K562 (cell line): ENCODE data around the gene GALNT12. TPM values are rescaled to one million over a fixed set of nuclear protein-coding genes. Genes with fewer than 3 reads are reported as not detected.
A peak's percentile ranks its signal among the peaks of the same experiment; 100 is the strongest.

Experiments
- ADNP ChIP-seq: fragments of 200-800 bp; sonication (Bioruptor generic); IDR thresholded peaks from 2 replicates; pipeline ENCODE4 v1.6.1; 2016; ENCODE audit warnings: missing genetic modification characterization, missing compliant biosample characterization
- CCAR2 ChIP-seq: fragments of 200-400 bp; formaldehyde crosslinking; IDR thresholded peaks from 2 replicates; pipeline ENCODE4 v1.6.1; 2017; ENCODE audit warnings: mild to moderate bottlenecking, low read depth, low read length
- HES1 ChIP-seq: fragments of 450-650 bp; IDR thresholded peaks from 2 replicates; pipeline ENCODE4 v1.6.1; 2016; ENCODE audit warnings: low read depth, mild to moderate bottlenecking, moderate library complexity
- HNRNPH1 ChIP-seq: fragments of 200-400 bp; formaldehyde crosslinking; optimal IDR thresholded peaks from 2 replicates; pipeline ENCODE3; 2017; ENCODE audit warnings: low read depth, mild to moderate bottlenecking, low read length, moderate library complexity
- NFE2 ChIP-seq: IDR thresholded peaks from 2 replicates; pipeline ENCODE4 v1.6.1; 2014; ENCODE audit warnings: antibody characterized with exemption, low read depth
- POLR3G ChIP-seq: IDR thresholded peaks from 2 replicates; pipeline ENCODE4 v1.6.1; 2011; ENCODE audit not compliant: insufficient read length, insufficient replicate concordance; ENCODE audit errors: extremely low read depth
- SAFB2 ChIP-seq: fragments of 200-400 bp; formaldehyde crosslinking; IDR thresholded peaks from 2 replicates; pipeline ENCODE4 v1.6.1; 2018; ENCODE audit warnings: borderline replicate concordance, low read length, low read depth, moderate library complexity; ENCODE audit not compliant: severe bottlenecking
- SMAD2 ChIP-seq: fragments of 150-350 bp; IDR thresholded peaks from 2 replicates; pipeline ENCODE4 v1.6.1; 2014; ENCODE audit warnings: low read depth, mild to moderate bottlenecking, low read length
- ZNF431 ChIP-seq: sonication (generic); formaldehyde crosslinking; IDR thresholded peaks from 2 replicates; pipeline ENCODE4 v1.8.0; 2022; ENCODE audit warnings: mild to moderate bottlenecking, missing genetic modification reagents
- ZNF551 ChIP-seq: fragments of 250-450 bp; sonication (Bioruptor Pico); IDR thresholded peaks from 2 replicates; pipeline ENCODE4 v1.5.0; 2021; ENCODE audit warnings: mild to moderate bottlenecking, moderate library complexity
- ZNF780A ChIP-seq: fragments of 250-450 bp; sonication (Bioruptor Pico); IDR thresholded peaks from 2 replicates; pipeline ENCODE4 v1.5.0; 2021; ENCODE audit warnings: mild to moderate bottlenecking
- polyA plus RNA-seq, 8 experiments: library from polyadenylated mRNA; depleted of rRNA in 4 of 8; stranded (reverse) in 5 of 8; unstranded in 3 of 8; fragments of >200 nt; fragmentation: Nextera tagmentation in 2 of 8; fragmentation: Illumina TruSeq in 1 of 8; extraction: Ambion mirVana in 2 of 8; extraction: Trizol in 1 of 8; gene quantifications; 2 replicates each; pipeline versions ENCODE4 v1.2.1 to v1.2.3, GENCODE V29; 2011 to 2014; ENCODE audit warnings: inconsistent platforms in 1 of 8, missing spikeins in 1 of 8
- total RNA-seq, 7 experiments: library from RNA; depleted of rRNA in 6 of 7; stranded (reverse); fragments of >200 nt in 6 of 7; fragmentation: Illumina TruSeq in 2 of 7; extraction: Trizol in 2 of 7; gene quantifications; 2 replicates each; pipeline versions ENCODE4 v1.2.1 to v1.2.3, GENCODE V29; 2011 to 2021; ENCODE audit warnings: low replicate concordance in 1 of 7
- TF ChIP-seq, protein P1 (sequence below): sonication (generic); formaldehyde crosslinking; IDR thresholded peaks from 2 replicates; pipeline ENCODE4 v1.8.0; 2022; ENCODE audit warnings: missing genetic modification reagents, mild to moderate bottlenecking, borderline replicate concordance
- TF ChIP-seq, protein P2 (sequence below): IDR thresholded peaks from 2 replicates; pipeline ENCODE4 v1.6.1; 2012; ENCODE audit warnings: low read depth, low read length, improper control_type of control experiment, borderline replicate concordance
- TF ChIP-seq, protein P3 (sequence below): fragments of 450-650 bp; IDR thresholded peaks from 2 replicates; pipeline ENCODE4 v1.6.1; 2018; ENCODE audit warnings: mild to moderate bottlenecking, low read depth; ENCODE audit not compliant: partially characterized antibody
- TF ChIP-seq, protein P4 (sequence below): fragments of 250-450 bp; sonication (Bioruptor Pico); IDR thresholded peaks from 2 replicates; pipeline ENCODE4 v1.5.0; 2022; ENCODE audit warnings: mild to moderate bottlenecking

The GALNT12 gene
- total and polyA plus RNA-seq, 9 of the 15 experiments (the other 6 are each of a cell fraction or from before 2014, with no cell fraction given), result 29.7 to 82.9 (median 44.2) TPM

DNA sequence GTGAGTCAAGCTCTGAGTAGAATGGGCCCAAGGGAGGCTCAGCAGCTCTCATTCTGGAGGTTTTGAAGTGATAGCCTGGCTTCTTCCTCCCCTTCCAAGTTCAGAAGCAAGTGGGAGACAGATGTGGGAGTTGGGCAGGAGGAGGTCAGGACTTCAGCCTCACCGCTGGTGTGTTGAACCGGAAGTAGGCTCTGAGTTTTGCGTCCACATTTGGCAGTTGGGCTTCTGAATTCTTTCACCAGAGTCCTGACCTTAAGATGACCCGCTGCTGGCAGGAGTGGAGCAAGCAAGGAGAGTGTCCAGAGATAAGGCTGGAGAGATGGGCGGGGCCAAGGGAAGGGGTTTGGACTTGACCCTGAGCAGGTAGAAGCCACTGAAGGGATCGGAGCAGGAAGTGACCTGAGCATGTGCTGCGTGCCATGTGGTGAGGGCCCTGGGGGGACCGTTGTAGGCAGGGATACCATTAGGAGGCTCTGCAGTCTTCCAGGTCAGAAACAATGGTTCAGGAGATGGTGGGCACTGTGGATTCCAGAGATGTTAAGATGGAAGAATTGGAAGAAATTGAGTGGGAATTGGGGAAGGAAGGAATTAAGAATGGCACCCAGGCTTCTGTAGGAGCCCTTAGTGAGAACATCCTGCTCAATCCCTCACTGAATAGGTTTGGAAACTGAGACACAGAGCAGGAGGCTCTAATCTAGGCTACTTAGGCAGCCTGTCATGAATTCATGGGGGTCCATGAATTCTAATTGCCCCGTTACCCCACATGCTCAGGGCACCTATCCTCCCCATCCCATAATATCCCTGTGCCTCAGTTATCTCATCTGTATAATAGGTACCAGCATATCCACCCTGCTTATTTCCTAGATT, 25.9 kb downstream of the GALNT12 start (continued):
- TF ChIP-seq, protein P1, sequence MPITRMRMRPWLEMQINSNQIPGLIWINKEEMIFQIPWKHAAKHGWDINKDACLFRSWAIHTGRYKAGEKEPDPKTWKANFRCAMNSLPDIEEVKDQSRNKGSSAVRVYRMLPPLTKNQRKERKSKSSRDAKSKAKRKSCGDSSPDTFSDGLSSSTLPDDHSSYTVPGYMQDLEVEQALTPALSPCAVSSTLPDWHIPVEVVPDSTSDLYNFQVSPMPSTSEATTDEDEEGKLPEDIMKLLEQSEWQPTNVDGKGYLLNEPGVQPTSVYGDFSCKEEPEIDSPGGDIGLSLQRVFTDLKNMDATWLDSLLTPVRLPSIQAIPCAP, result no peak
- TF ChIP-seq, protein P2, sequence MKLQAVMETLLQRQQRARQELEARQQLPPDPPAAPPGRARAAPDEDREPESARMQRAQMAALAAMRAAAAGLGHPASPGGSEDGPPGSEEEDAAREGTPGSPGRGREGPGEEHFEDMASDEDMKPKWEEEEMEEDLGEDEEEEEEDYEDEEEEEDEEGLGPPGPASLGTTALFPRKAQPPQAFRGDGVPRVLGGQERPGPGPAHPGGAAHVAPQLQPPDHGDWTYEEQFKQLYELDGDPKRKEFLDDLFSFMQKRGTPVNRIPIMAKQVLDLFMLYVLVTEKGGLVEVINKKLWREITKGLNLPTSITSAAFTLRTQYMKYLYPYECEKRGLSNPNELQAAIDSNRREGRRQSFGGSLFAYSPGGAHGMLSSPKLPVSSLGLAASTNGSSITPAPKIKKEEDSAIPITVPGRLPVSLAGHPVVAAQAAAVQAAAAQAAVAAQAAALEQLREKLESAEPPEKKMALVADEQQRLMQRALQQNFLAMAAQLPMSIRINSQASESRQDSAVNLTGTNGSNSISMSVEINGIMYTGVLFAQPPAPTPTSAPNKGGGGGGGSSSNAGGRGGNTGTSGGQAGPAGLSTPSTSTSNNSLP, result peak; percentile 26; the same call in 1 of the 2 replicates
- TF ChIP-seq HES1, result peak; percentile 30; the same call in 1 of the 2 replicates
- TF ChIP-seq POLR3G, result no peak
- TF ChIP-seq ZNF431, result peak; percentile 20; the same call in 1 of the 2 replicates
- TF ChIP-seq ZNF780A (CRISPR knock-in tag), result no peak
- no peak for TF ChIP-seq HNRNPH1
- TF ChIP-seq ZNF551 (CRISPR knock-in tag), result no peak
- TF ChIP-seq, protein P3, sequence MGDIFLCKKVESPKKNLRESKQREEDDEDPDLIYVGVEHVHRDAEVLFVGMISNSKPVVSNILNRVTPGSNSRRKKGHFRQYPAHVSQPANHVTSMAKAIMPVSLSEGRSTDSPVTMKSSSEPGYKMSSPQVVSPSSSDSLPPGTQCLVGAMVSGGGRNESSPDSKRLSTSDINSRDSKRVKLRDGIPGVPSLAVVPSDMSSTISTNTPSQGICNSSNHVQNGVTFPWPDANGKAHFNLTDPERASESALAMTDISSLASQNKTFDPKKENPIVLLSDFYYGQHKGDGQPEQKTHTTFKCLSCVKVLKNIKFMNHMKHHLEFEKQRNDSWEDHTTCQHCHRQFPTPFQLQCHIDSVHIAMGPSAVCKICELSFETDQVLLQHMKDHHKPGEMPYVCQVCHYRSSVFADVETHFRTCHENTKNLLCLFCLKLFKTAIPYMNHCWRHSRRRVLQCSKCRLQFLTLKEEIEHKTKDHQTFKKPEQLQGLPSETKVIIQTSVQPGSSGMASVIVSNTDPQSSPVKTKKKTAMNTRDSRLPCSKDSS, result no peak
- TF ChIP-seq SMAD2, result no peak
- peak; percentile 79; the same call in 1 of the 2 replicates for TF ChIP-seq ADNP (tag)
- no peak for TF ChIP-seq CCAR2
- TF ChIP-seq, protein P4, sequence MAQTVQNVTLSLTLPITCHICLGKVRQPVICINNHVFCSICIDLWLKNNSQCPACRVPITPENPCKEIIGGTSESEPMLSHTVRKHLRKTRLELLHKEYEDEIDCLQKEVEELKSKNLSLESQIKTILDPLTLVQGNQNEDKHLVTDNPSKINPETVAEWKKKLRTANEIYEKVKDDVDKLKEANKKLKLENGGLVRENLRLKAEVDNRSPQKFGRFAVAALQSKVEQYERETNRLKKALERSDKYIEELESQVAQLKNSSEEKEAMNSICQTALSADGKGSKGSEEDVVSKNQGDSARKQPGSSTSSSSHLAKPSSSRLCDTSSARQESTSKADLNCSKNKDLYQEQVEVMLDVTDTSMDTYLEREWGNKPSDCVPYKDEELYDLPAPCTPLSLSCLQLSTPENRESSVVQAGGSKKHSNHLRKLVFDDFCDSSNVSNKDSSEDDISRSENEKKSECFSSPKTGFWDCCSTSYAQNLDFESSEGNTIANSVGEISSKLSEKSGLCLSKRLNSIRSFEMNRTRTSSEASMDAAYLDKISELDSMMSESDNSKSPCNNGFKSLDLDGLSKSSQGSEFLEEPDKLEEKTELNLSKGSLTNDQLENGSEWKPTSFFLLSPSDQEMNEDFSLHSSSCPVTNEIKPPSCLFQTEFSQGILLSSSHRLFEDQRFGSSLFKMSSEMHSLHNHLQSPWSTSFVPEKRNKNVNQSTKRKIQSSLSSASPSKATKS (CRISPR knock-in tag), result no peak
- TF ChIP-seq SAFB2, result no peak
- TF ChIP-seq NFE2, result no peak
